Measurements from ENCODE around the gene CTU1. TPM values are rescaled to one million over a fixed set of nuclear protein-coding genes. Genes with fewer than 3 reads are reported as not detected.
"Not testable (repeated sequence)": the region's sequence is repeated elsewhere in the genome, so short reads cannot be mapped to it uniquely, and the experiment has no call there.

The CTU1 gene
- total RNA-seq, 1 donor, result 4.3 TPM

DNA sequence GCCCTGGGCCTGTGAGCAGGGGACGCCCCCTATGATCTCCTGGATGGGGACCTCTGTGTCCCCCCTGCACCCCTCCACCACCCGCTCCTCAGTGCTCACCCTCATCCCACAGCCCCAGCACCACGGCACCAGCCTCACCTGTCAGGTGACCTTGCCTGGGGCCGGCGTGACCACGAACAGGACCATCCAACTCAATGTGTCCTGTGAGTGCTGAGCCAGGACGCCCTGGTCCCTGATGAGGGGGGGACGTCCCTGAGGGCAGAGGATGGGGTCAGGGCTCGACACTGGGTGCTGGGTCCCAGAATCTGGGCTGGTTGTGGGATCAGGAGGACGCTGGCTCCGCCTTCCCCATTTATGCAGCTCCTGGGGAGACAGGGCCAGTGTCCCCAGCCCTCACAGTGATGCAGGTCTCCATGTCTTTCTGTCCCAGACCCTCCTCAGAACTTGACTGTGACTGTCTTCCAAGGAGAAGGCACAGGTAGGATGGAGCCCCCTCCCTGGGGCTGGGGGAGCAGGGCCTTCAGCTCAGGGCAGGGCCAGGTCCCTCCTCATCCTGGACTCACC, 36.4 kb upstream of the CTU1 start:
- no peak for DNase-seq (ENCODE audit: insufficient read length, low spot score, missing footprints)
- Histone ChIP-seq H3K36me3 (ENCODE audit: insufficient read depth, low read length) (no peaks in the 10 kb centered on the region), H3K9me3 (ENCODE audit: low read depth, low read length) (no peaks in the 10 kb centered on the region), H3K4me2 (ENCODE audit: insufficient read depth, low read length) (no peak overlapping the region), H2AFZ (ENCODE audit: low read length) (no peak overlapping the region), H3K27me3 (ENCODE audit: insufficient read depth, low read length) (peaks cover 3% of the 10 kb centered on the region), H3K4me1 (ENCODE audit: insufficient read depth, low read length) (no peaks in the 10 kb centered on the region), H3K79me2 (ENCODE audit: insufficient read depth, low read length) (no peaks in the 10 kb centered on the region), H4K20me1 (ENCODE audit: insufficient read depth, low read length) (no peaks in the 10 kb centered on the region), H3K4me3 (ENCODE audit: insufficient read depth, low read length) (no peak overlapping the region), H3K27ac (ENCODE audit: low read depth, low read length) (no peak overlapping the region)
- TF ChIP-seq CTCF (IDR thresholded peaks at IDR 0.05; ENCODE audit: extremely low read depth, low read depth, low read length), result no peak

- Histone ChIP-seq H2AFZ (ENCODE audit: low read length) (no peak overlapping the region), H3K27me3 (ENCODE audit: insufficient read depth, low read length) (peaks cover 5% of the 10 kb centered on the region), H3K4me2 (ENCODE audit: insufficient read depth, low read length) (no peak overlapping the region), H3K27ac (ENCODE audit: low read depth, low read length) (no peak overlapping the region), H4K20me1 (ENCODE audit: insufficient read depth, low read length) (no peaks in the 10 kb centered on the region), H3K79me2 (ENCODE audit: insufficient read depth, low read length) (no peaks in the 10 kb centered on the region), H3K4me3 (ENCODE audit: insufficient read depth, low read length) (no peak overlapping the region), H3K36me3 (ENCODE audit: insufficient read depth, low read length) (no peaks in the 10 kb centered on the region), H3K4me1 (ENCODE audit: insufficient read depth, low read length) (no peaks in the 10 kb centered on the region), H3K9me3 (ENCODE audit: low read depth, low read length) (no peaks in the 10 kb centered on the region)
- DNase-seq (ENCODE audit: insufficient read length, low spot score, missing footprints), result no peak
- TF ChIP-seq CTCF (IDR thresholded peaks at IDR 0.05; ENCODE audit: extremely low read depth, low read depth, low read length), result no peak
Measured at GRCh38 chr19:51143486-51143885, 35.3 kb upstream of the CTU1 start.

DNA sequence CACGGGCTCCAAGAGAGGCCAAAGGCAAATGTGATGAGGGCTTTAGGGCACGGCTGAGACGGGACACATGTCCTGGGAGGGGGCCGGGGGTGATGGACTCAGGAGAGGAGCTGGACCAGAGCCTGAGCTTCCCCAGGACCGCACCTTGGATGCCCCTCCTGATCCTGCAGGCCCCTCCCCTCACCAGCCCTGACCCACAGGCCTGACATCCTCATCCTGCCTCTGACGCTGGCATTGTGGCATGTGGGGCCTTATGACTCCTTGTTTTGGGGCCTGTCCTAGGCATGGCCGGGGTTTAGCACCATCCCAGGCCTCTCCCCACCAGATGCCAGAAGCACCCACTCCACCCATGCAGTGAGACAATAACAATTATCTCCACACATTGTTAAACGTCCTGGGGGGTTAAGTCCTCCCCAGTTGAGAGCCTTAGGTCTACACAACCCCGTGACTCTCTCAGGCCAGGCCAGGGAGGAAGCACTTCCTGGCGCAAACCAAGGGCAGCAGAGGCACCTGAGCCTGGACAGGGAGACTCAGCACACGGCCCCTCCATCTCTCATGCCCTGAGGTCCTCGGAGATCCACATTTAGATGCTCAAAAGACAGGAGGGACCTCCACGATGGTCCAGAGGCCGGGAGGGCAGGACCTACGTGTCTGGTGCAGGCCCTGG, 34.7 kb upstream of the CTU1 start:
- H2AFZ ChIP-seq (ENCODE audit: low read length); H3K4me3 ChIP-seq (ENCODE audit: insufficient read depth, low read length); H4K20me1 ChIP-seq (ENCODE audit: insufficient read depth, low read length); H3K4me2 ChIP-seq (ENCODE audit: insufficient read depth, low read length); H3K4me1 ChIP-seq (ENCODE audit: insufficient read depth, low read length); H3K27me3 ChIP-seq (ENCODE audit: insufficient read depth, low read length); H3K9me3 ChIP-seq (ENCODE audit: low read depth, low read length); DNase-seq (ENCODE audit: insufficient read length, low spot score, missing footprints); H3K36me3 ChIP-seq (ENCODE audit: insufficient read depth, low read length); H3K27ac ChIP-seq (ENCODE audit: low read depth, low read length); H3K79me2 ChIP-seq (ENCODE audit: insufficient read depth, low read length): not testable (repeated sequence)

DNA sequence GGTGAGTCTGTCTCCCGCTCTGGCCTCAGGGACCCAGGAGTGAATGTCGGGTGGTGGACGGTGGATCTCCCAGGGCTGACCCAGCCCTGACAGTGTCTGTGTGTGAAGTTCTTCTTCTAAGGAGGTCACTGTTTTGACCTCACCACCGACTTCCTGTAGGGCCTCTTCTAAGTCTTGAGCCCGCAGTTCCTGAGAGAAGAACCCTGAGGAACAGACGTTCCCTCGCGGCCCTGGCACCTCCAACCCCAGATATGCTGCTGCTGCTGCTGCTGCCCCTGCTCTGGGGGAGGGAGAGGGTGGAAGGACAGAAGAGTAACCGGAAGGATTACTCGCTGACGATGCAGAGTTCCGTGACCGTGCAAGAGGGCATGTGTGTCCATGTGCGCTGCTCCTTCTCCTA, 33.9 kb upstream of the CTU1 start, which contains the start of gene SIGLEC7:
Gene SIGLEC7, plus strand, starts transcription at position 183 of the 400 bp plus-strand sequence. Its CDS starts 69 bp downstream, at position 252.
- Histone ChIP-seq H3K27ac (ENCODE audit: low read depth, low read length) (no peak within 1 kb of the TSS), H3K4me2 (ENCODE audit: insufficient read depth, low read length) (no peak within 1 kb of the TSS), H3K27me3 (ENCODE audit: insufficient read depth, low read length) (peaks cover 5% of the 10 kb centered on the region), H2AFZ (ENCODE audit: low read length) (no peak within 1 kb of the TSS), H3K79me2 (ENCODE audit: insufficient read depth, low read length) (no peaks in the 10 kb centered on the region), H3K4me3 (ENCODE audit: insufficient read depth, low read length) (no peak within 1 kb of the TSS), H4K20me1 (ENCODE audit: insufficient read depth, low read length) (no peaks in the 10 kb centered on the region), H3K9me3 (ENCODE audit: low read depth, low read length) (no peaks in the 10 kb centered on the region), H3K4me1 (ENCODE audit: insufficient read depth, low read length) (peaks cover 3% of the 10 kb centered on the region), H3K36me3 (ENCODE audit: insufficient read depth, low read length) (no peaks in the 10 kb centered on the region)
- DNase-seq (ENCODE audit: insufficient read length, low spot score, missing footprints), result no peak
- TF ChIP-seq CTCF (IDR thresholded peaks at IDR 0.05; ENCODE audit: extremely low read depth, low read depth, low read length), result no peak

Measured in osteoblast (primary cell).